HFFc6 (cell line): ENCODE data around the gene DOCK2. TPM values are rescaled to one million over a fixed set of nuclear protein-coding genes. Genes with fewer than 3 reads are reported as not detected.

Experiments used
- DNase-seq: peaks from one replicate; pipeline ENCODE4 v3.0.0-alpha.2; 2018
- H3K27ac Mint-ChIP-seq: 2 replicates; pipeline ENCODE4 v1.8.0; 2020; ENCODE audit warnings: mild to moderate bottlenecking, mixed read lengths
- H3K27me3 Mint-ChIP-seq: 2 replicates; pipeline ENCODE4 v1.8.0; 2021; ENCODE audit warnings: mild to moderate bottlenecking, moderate library complexity, mixed read lengths; ENCODE audit not compliant: insufficient read depth
- H3K36me3 Mint-ChIP-seq: 2 replicates; pipeline ENCODE4 v1.8.0; 2021; ENCODE audit warnings: low read depth, mixed read lengths
- H3K4me1 Mint-ChIP-seq: 2 replicates; pipeline ENCODE4 v1.8.0; 2020; ENCODE audit warnings: low read depth, mixed read lengths
- H3K4me3 Mint-ChIP-seq: 2 replicates; pipeline ENCODE4 v1.8.0; 2020; ENCODE audit warnings: mild to moderate bottlenecking, moderate library complexity, mixed read lengths
- H3K9me3 Mint-ChIP-seq: 2 replicates; pipeline ENCODE4 v1.8.0; 2020; ENCODE audit warnings: mild to moderate bottlenecking, mixed read lengths
- CTCF ChIP-seq: fragments of 200-600 bp; sonication (generic); IDR thresholded peaks from 2 replicates; pipeline ENCODE4 v1.5.0; 2021; ENCODE audit warnings: antibody characterized with exemption, mild to moderate bottlenecking
- total RNA-seq, 6 experiments: library from RNA; stranded (reverse); fragmentation: NEBNext Ultra II Directional; extraction: Animal tissue kit (Norgen Biotek cat#: 25700); gene quantifications; 2 replicates in 1 of 6; 3 replicates in 5 of 6; pipeline ENCODE4 v1.2.3, GENCODE V29; 2021

The DOCK2 gene
- total RNA-seq, 6 experiments from 2014 or later, result 1.4 to 6.5 (median 3.0) TPM

- TF ChIP-seq CTCF, result no peak
- Mint-ChIP-seq H3K27me3 (peaks cover 18% of the 10 kb centered on the region), H3K27ac (no peak overlapping the region), H3K4me3 (no peak overlapping the region), H3K4me1 (no peaks in the 10 kb centered on the region), H3K36me3 (no peaks in the 10 kb centered on the region), H3K9me3 (no peaks in the 10 kb centered on the region)
- no peak for DNase-seq
Measured at GRCh38 chr5:170039830-170040229, 402.8 kb downstream of the DOCK2 start.

GRCh38 chr5:170046241-170046640, 409.2 kb downstream of the DOCK2 start:
- no peak for DNase-seq
- Mint-ChIP-seq H3K36me3 (no peaks in the 10 kb centered on the region), H3K9me3 (no peaks in the 10 kb centered on the region), H3K27me3 (peaks cover 24% of the 10 kb centered on the region), H3K4me1 (no peaks in the 10 kb centered on the region), H3K27ac (no peak overlapping the region), H3K4me3 (no peak overlapping the region)
- TF ChIP-seq CTCF, result no peak

GRCh38 chr5:170049713-170050112, 412.6 kb downstream of the DOCK2 start:
- H3K4me1 Mint-ChIP-seq, result no peaks in the 10 kb centered on the region
- DNase-seq, result no peak
- H3K27me3 Mint-ChIP-seq, result peaks cover 20% of the 10 kb centered on the region
- H3K4me3 Mint-ChIP-seq, result no peak overlapping the region
- no peak for TF ChIP-seq CTCF
- H3K36me3 Mint-ChIP-seq, result no peaks in the 10 kb centered on the region
- H3K27ac Mint-ChIP-seq, result no peak overlapping the region
- H3K9me3 Mint-ChIP-seq, result no peaks in the 10 kb centered on the region

- H3K36me3 Mint-ChIP-seq, result no peaks in the 10 kb centered on the region
- H3K9me3 Mint-ChIP-seq, result no peaks in the 10 kb centered on the region
- H3K27me3 Mint-ChIP-seq, result peaks cover 16% of the 10 kb centered on the region
- H3K4me3 Mint-ChIP-seq, result no peak overlapping the region
- DNase-seq, result no peak
- no peak overlapping the region for H3K27ac Mint-ChIP-seq
- TF ChIP-seq CTCF, result no peak
- peaks cover 9% of the 10 kb centered on the region for H3K4me1 Mint-ChIP-seq
Measured at GRCh38 chr5:170053896-170054295, 416.8 kb downstream of the DOCK2 start.

GRCh38 chr5:170055606-170056005, 418.5 kb downstream of the DOCK2 start:
- no peaks in the 10 kb centered on the region for H3K36me3 Mint-ChIP-seq
- H3K4me1 Mint-ChIP-seq, result peaks cover 9% of the 10 kb centered on the region
- peaks cover 12% of the 10 kb centered on the region for H3K27me3 Mint-ChIP-seq
- H3K9me3 Mint-ChIP-seq, result no peaks in the 10 kb centered on the region
- H3K27ac Mint-ChIP-seq, result no peak overlapping the region
- DNase-seq, result no peak
- H3K4me3 Mint-ChIP-seq, result no peak overlapping the region
- no peak for TF ChIP-seq CTCF
